ENCODE results near the gene SLC23A2.

The SLC23A2 gene

DNA sequence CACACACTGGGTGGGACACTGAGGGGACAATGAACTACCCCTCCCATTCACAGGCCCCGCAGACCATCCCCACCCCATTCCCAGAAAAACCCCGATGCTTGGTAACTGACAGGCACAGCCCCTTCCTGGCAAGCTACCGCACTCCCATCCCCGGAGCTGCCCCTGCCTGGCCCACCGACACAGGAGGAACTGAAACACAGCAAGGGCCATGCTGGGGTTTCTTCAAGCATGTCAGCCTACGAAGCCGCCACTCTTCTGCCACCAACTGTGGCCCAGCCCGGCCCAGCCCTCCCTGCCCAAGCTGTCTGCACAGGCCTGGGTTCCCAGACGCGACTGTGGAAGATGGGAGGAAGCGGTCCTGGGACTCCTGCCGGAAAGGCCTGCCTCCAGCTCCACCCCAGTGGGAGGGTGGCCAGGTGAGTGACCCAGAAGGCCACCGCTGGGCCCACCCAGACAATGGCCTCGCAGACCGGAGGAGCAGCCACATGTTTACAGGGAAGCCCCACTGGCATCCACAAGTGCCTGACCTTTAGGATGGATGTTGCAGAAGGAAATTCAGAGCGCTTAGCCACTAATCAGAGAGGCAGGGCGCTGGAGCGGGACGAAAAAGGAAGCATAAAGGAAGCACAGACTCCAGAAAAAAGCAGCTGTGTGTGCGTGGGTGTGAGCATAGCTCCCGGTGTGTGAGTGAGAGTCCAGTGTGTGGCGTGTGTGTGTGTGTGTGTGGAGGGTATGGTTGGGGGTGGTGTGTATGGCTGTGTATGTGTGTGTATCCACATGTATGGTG is 188.0 kb downstream of the SLC23A2 start:
- no peak overlapping the region for H4K91ac ChIP-seq (ENCODE audit: low read depth, low read length, poor library complexity)
- no peak overlapping the region for H2BK15ac ChIP-seq (ENCODE audit: low read length)
- H3K27me3 ChIP-seq (ENCODE audit: control insufficient read depth in 3 of 3, insufficient read depth in 3 of 3, low read depth in 1 of 3, low read length in 3 of 3), result no peaks in the 10 kb centered on the region
- H2AK5ac ChIP-seq (ENCODE audit: low read depth, low read length), result no peak overlapping the region
- DNase-seq (ENCODE audit: low spot score), result no peak
- no CpG with 5 or more reads among the region's 22 CpGs for WGBS, 2 donors (ENCODE audit: extremely low coverage in 2 of 2, insufficient read length in 2 of 2, insufficient replicate concordance in 1 of 2)
- H3K4ac ChIP-seq (ENCODE audit: low read length), result no peak overlapping the region
- H3K9ac ChIP-seq (ENCODE audit: low read depth, low read length, poor library complexity), result peak overlapping the region; percentile 9
- no peak overlapping the region for H3K18ac ChIP-seq (ENCODE audit: low read length)
- no peak overlapping the region for H3K23ac ChIP-seq (ENCODE audit: low read depth, low read length, poor library complexity)
- H2BK120ac ChIP-seq (ENCODE audit: low read depth, low read length), result no peak overlapping the region
- H3K27ac ChIP-seq (replicated peaks; ENCODE audit: low read length), result no peak overlapping the region
- H4K8ac ChIP-seq (ENCODE audit: low read depth, low read length), result no peak overlapping the region
- no peak overlapping the region for H3K14ac ChIP-seq (ENCODE audit: low read length)
- H3K4me3 ChIP-seq (ENCODE audit: low read length in 2 of 2), result no peak overlapping the region
- H3K36me3 ChIP-seq (replicated peaks in 1 of 2; ENCODE audit: control insufficient read depth in 2 of 2, insufficient read depth in 2 of 2, low read length in 2 of 2), result peaks cover 0 to 84% of the 10 kb centered on the region in 2 donors
- H2BK12ac ChIP-seq (ENCODE audit: low read length), result no peak overlapping the region
- H2AFZ ChIP-seq (ENCODE audit: low read length), result no peak overlapping the region
- H3K9me3 ChIP-seq (replicated peaks in 1 of 2; ENCODE audit: control insufficient read depth in 2 of 2, insufficient read depth in 1 of 2, low read depth in 1 of 2, low read length in 2 of 2), result peaks cover 0 to 8% of the 10 kb centered on the region in 2 donors
- H3K79me1 ChIP-seq (ENCODE audit: low read depth, low read length), result no peaks in the 10 kb centered on the region
- H2BK5ac ChIP-seq (ENCODE audit: low read length), result no peak overlapping the region
- peaks cover 7 to 20% of the 10 kb centered on the region in 2 donors for H3K4me1 ChIP-seq (ENCODE audit: control insufficient read depth in 2 of 2, insufficient read depth in 1 of 2, low read depth in 1 of 2, low read length in 2 of 2)
- H3K4me2 ChIP-seq (ENCODE audit: insufficient read depth, low read length, poor library complexity, severe bottlenecking), result no peak overlapping the region

DNA sequence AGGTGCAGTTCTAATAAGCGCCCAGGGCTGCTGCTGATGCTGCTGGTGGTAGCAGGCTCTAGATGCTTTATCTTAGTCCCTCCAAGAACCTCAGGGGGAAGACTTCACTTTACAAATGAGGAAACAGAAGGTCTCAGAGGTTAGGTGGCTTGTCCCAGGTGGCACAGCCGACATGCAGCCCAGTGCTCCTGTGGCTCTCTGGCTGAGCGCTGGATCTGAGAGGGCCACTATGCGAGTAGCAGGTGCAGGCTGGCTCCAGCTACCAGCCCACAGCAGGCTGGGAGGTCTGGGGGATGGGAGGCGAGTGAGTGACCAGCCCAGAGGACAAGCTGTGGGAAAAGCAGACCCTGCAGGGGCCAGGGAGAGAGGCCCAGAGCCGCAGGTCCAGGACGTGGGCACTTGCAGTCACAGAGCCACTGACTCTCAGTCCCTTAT is 188.7 kb downstream of the SLC23A2 start:
- Histone ChIP-seq H3K18ac (ENCODE audit: low read length) (no peak overlapping the region), H3K9me3 (replicated peaks in 1 of 2; ENCODE audit: control insufficient read depth in 2 of 2, insufficient read depth in 1 of 2, low read depth in 1 of 2, low read length in 2 of 2) (peaks cover 0 to 8% of the 10 kb centered on the region in 2 donors), H3K4ac (ENCODE audit: low read length) (no peak overlapping the region), H2AFZ (ENCODE audit: low read length) (no peak overlapping the region), H3K27ac (replicated peaks; ENCODE audit: low read length) (no peak overlapping the region), H3K36me3 (replicated peaks in 1 of 2; ENCODE audit: control insufficient read depth in 2 of 2, insufficient read depth in 2 of 2, low read length in 2 of 2) (peaks cover 1 to 85% of the 10 kb centered on the region in 2 donors), H3K4me1 (ENCODE audit: control insufficient read depth in 2 of 2, insufficient read depth in 1 of 2, low read depth in 1 of 2, low read length in 2 of 2) (peaks cover 12 to 25% of the 10 kb centered on the region in 2 donors), H2BK5ac (ENCODE audit: low read length) (no peak overlapping the region), H2BK15ac (ENCODE audit: low read length) (no peak overlapping the region), H3K23ac (ENCODE audit: low read depth, low read length, poor library complexity) (no peak overlapping the region), H2BK12ac (ENCODE audit: low read length) (no peak overlapping the region), H3K14ac (ENCODE audit: low read length) (no peak overlapping the region), H2AK5ac (ENCODE audit: low read depth, low read length) (no peak overlapping the region), H3K9ac (ENCODE audit: low read depth, low read length, poor library complexity) (no peak overlapping the region), H2BK120ac (ENCODE audit: low read depth, low read length) (no peak overlapping the region), H3K4me2 (ENCODE audit: insufficient read depth, low read length, poor library complexity, severe bottlenecking) (no peak overlapping the region), H3K79me1 (ENCODE audit: low read depth, low read length) (no peaks in the 10 kb centered on the region), H3K27me3 (ENCODE audit: control insufficient read depth in 3 of 3, insufficient read depth in 3 of 3, low read depth in 1 of 3, low read length in 3 of 3) (no peaks in the 10 kb centered on the region), H4K91ac (ENCODE audit: low read depth, low read length, poor library complexity) (no peak overlapping the region), H4K8ac (ENCODE audit: low read depth, low read length) (no peak overlapping the region), H3K4me3 (ENCODE audit: low read length in 2 of 2) (no peak overlapping the region)
- no peak for DNase-seq (ENCODE audit: low spot score)
- WGBS, 2 donors (ENCODE audit: extremely low coverage in 2 of 2, insufficient read length in 2 of 2, insufficient replicate concordance in 1 of 2), result no CpG with 5 or more reads among the region's 7 CpGs

DNA sequence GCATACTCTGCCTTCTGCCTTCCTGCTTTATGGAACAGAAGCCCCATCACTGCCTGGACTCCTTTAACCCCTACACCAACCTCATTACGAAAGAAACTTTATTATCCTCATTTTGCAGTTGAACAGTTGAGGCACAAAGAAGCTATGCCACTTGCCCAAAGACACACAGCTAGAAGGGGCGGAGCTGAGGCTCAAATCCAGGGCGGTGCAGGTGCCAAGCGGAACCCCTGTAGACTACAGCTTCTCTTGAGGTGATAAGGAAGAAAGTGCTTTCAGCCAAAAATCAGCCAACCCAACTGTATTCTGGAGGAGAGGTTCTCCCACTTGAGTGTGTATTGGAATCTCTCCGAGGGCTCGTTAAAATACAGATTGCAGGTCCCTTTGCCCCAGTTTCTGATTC is 189.1 kb downstream of the SLC23A2 start:
- Histone ChIP-seq H3K23ac (ENCODE audit: low read depth, low read length, poor library complexity) (no peak overlapping the region), H3K4me1 (ENCODE audit: control insufficient read depth in 2 of 2, insufficient read depth in 1 of 2, low read depth in 1 of 2, low read length in 2 of 2) (peaks cover 12 to 25% of the 10 kb centered on the region in 2 donors), H2BK12ac (ENCODE audit: low read length) (no peak overlapping the region), H2BK120ac (ENCODE audit: low read depth, low read length) (no peak overlapping the region), H2AK5ac (ENCODE audit: low read depth, low read length) (no peak overlapping the region), H2BK5ac (ENCODE audit: low read length) (no peak overlapping the region), H3K27me3 (ENCODE audit: control insufficient read depth in 3 of 3, insufficient read depth in 3 of 3, low read depth in 1 of 3, low read length in 3 of 3) (no peaks in the 10 kb centered on the region), H3K9ac (ENCODE audit: low read depth, low read length, poor library complexity) (no peak overlapping the region), H3K4me3 (ENCODE audit: low read length in 2 of 2) (no peak overlapping the region), H3K4ac (ENCODE audit: low read length) (no peak overlapping the region), H3K79me1 (ENCODE audit: low read depth, low read length) (no peaks in the 10 kb centered on the region), H3K18ac (ENCODE audit: low read length) (no peak overlapping the region), H3K9me3 (replicated peaks in 1 of 2; ENCODE audit: control insufficient read depth in 2 of 2, insufficient read depth in 1 of 2, low read depth in 1 of 2, low read length in 2 of 2) (peaks cover 0 to 3% of the 10 kb centered on the region in 2 donors), H3K4me2 (ENCODE audit: insufficient read depth, low read length, poor library complexity, severe bottlenecking) (no peak overlapping the region), H2AFZ (ENCODE audit: low read length) (no peak overlapping the region), H4K8ac (ENCODE audit: low read depth, low read length) (no peak overlapping the region), H2BK15ac (ENCODE audit: low read length) (no peak overlapping the region), H3K14ac (ENCODE audit: low read length) (no peak overlapping the region), H4K91ac (ENCODE audit: low read depth, low read length, poor library complexity) (no peak overlapping the region), H3K27ac (replicated peaks; ENCODE audit: low read length) (no peak overlapping the region), H3K36me3 (replicated peaks in 1 of 2; ENCODE audit: control insufficient read depth in 2 of 2, insufficient read depth in 2 of 2, low read length in 2 of 2) (peaks cover 1 to 82% of the 10 kb centered on the region in 2 donors)
- no CpG with 5 or more reads among the region's 6 CpGs for WGBS, 2 donors (ENCODE audit: extremely low coverage in 2 of 2, insufficient read length in 2 of 2, insufficient replicate concordance in 1 of 2)
- DNase-seq (ENCODE audit: low spot score), result no peak

DNA sequence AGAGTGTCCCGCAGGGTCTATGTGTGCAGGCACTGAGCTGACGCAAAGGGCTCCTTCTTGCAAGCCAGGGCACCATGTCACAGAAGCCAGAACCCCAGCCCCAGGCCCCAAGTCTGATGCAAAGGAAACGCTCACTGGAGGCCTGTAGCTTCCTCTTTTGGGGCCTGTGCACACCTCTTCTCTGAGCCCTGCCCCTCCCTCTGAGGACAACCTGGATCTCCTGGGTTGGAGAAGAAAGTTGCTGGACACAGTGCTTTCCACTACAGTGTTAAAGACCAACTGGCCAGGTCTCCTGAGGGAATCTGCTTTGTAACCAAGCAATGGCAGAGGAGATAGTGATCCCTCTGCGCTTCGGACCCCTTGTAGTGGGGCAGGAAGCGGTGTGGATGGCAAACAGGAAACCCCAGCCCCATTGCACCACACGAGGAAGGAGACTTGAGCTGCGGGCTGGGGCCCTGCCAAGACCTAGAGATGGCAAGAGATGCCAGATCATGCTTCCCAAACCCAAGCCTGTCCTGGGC is 189.6 kb downstream of the SLC23A2 start:
- DNase-seq (ENCODE audit: low spot score), result no peak
- H2AFZ ChIP-seq (ENCODE audit: low read length), result no peak overlapping the region
- H2BK15ac ChIP-seq (ENCODE audit: low read length), result no peak overlapping the region

More for the DNA sequence above, 189.6 kb downstream of the SLC23A2 start:
- Histone ChIP-seq H3K27ac (replicated peaks; ENCODE audit: low read length) (no peak overlapping the region), H3K36me3 (replicated peaks in 1 of 2; ENCODE audit: control insufficient read depth in 2 of 2, insufficient read depth in 2 of 2, low read length in 2 of 2) (peaks cover 1 to 78% of the 10 kb centered on the region in 2 donors), H4K8ac (ENCODE audit: low read depth, low read length) (no peak overlapping the region), H2AK5ac (ENCODE audit: low read depth, low read length) (no peak overlapping the region), H3K18ac (ENCODE audit: low read length) (no peak overlapping the region), H2BK5ac (ENCODE audit: low read length) (no peak overlapping the region), H3K9ac (ENCODE audit: low read depth, low read length, poor library complexity) (no peak overlapping the region), H3K9me3 (replicated peaks in 1 of 2; ENCODE audit: control insufficient read depth in 2 of 2, insufficient read depth in 1 of 2, low read depth in 1 of 2, low read length in 2 of 2) (no peaks in the 10 kb centered on the region), H2BK12ac (ENCODE audit: low read length) (no peak overlapping the region), H3K27me3 (ENCODE audit: control insufficient read depth in 3 of 3, insufficient read depth in 3 of 3, low read depth in 1 of 3, low read length in 3 of 3) (no peaks in the 10 kb centered on the region), H3K79me1 (ENCODE audit: low read depth, low read length) (no peaks in the 10 kb centered on the region), H3K14ac (ENCODE audit: low read length) (no peak overlapping the region), H3K4me1 (ENCODE audit: control insufficient read depth in 2 of 2, insufficient read depth in 1 of 2, low read depth in 1 of 2, low read length in 2 of 2) (peaks cover 12 to 25% of the 10 kb centered on the region in 2 donors), H3K4me2 (ENCODE audit: insufficient read depth, low read length, poor library complexity, severe bottlenecking) (no peak overlapping the region), H4K91ac (ENCODE audit: low read depth, low read length, poor library complexity) (no peak overlapping the region), H3K4ac (ENCODE audit: low read length) (no peak overlapping the region), H3K23ac (ENCODE audit: low read depth, low read length, poor library complexity) (no peak overlapping the region), H2BK120ac (ENCODE audit: low read depth, low read length) (no peak overlapping the region), H3K4me3 (ENCODE audit: low read length in 2 of 2) (no peak overlapping the region)
- no CpG with 5 or more reads among the region's 8 CpGs for WGBS, 2 donors (ENCODE audit: extremely low coverage in 2 of 2, insufficient read length in 2 of 2, insufficient replicate concordance in 1 of 2)

All from neuronal stem cell (in vitro differentiated cells).